Measurements from ENCODE around the gene TAS2R16.

The TAS2R16 gene

GRCh38 chr7:122995600-122995999 is at the start of gene TAS2R16:
Gene TAS2R16 (minus strand): TSS chr7:122995700. CDS start chr7:122995634, 66 bp downstream.
- no peak for DNase-seq (ENCODE audit: low read depth)
- no peak for TF ChIP-seq CTCF (conservative IDR thresholded peaks at IDR 0.05; ENCODE audit: control insufficient read depth, insufficient read depth, low read depth, low read length)
- no peak within 1 kb of the TSS for H3K4me3 ChIP-seq (ENCODE audit: control insufficient read depth, low read depth, low read length)

GRCh38 chr7:123043642-123044041 is 48.1 kb upstream of the TAS2R16 start:
- H3K4me3 ChIP-seq (ENCODE audit: control insufficient read depth, low read depth, low read length) = no peak overlapping the region
- TF ChIP-seq CTCF (conservative IDR thresholded peaks at IDR 0.05; ENCODE audit: control insufficient read depth, insufficient read depth, low read depth, low read length) = no peak
- DNase-seq (ENCODE audit: low read depth) = no peak

- TF ChIP-seq CTCF (conservative IDR thresholded peaks at IDR 0.05; ENCODE audit: control insufficient read depth, insufficient read depth, low read depth, low read length) = no peak
- H3K4me3 ChIP-seq (ENCODE audit: control insufficient read depth, low read depth, low read length) = no peak overlapping the region
- no peak for DNase-seq (ENCODE audit: low read depth)
These were observed 45.6 kb upstream of the TAS2R16 start for GRCh38 chr7:123041101-123041500.

- DNase-seq (ENCODE audit: low read depth) = no peak
- no peak overlapping the region for H3K4me3 ChIP-seq (ENCODE audit: control insufficient read depth, low read depth, low read length)
- no peak for TF ChIP-seq CTCF (conservative IDR thresholded peaks at IDR 0.05; ENCODE audit: control insufficient read depth, insufficient read depth, low read depth, low read length)
These were observed 43.8 kb upstream of the TAS2R16 start for GRCh38 chr7:123039269-123039668.

- DNase-seq (ENCODE audit: low read depth) = no peak
- no peak overlapping the region for H3K4me3 ChIP-seq (ENCODE audit: control insufficient read depth, low read depth, low read length)
- TF ChIP-seq CTCF (conservative IDR thresholded peaks at IDR 0.05; ENCODE audit: control insufficient read depth, insufficient read depth, low read depth, low read length) = no peak
These were observed 38.6 kb upstream of the TAS2R16 start for GRCh38 chr7:123034106-123034505.

- no peak for TF ChIP-seq CTCF (conservative IDR thresholded peaks at IDR 0.05; ENCODE audit: control insufficient read depth, insufficient read depth, low read depth, low read length)
- no peak for DNase-seq (ENCODE audit: low read depth)
- no peak overlapping the region for H3K4me3 ChIP-seq (ENCODE audit: control insufficient read depth, low read depth, low read length)
These were observed 35.1 kb upstream of the TAS2R16 start for GRCh38 chr7:123030631-123031030.

GRCh38 chr7:123028339-123028738 is 32.8 kb upstream of the TAS2R16 start:
- no peak for TF ChIP-seq CTCF (conservative IDR thresholded peaks at IDR 0.05; ENCODE audit: control insufficient read depth, insufficient read depth, low read depth, low read length)
- no peak for DNase-seq (ENCODE audit: low read depth)
- no peak overlapping the region for H3K4me3 ChIP-seq (ENCODE audit: control insufficient read depth, low read depth, low read length)
